ENCODE measurements around the gene BCCIP. TPM values are rescaled to one million over a fixed set of nuclear protein-coding genes. Genes with fewer than 3 reads are reported as not detected.

Gene BCCIP
- polyA plus RNA-seq, 1 donor (not counting 4 experiments of a cell fraction or from before 2014, with no cell fraction given): 102 TPM

- DNase-seq (ENCODE audit: low read depth, low spot score) (no peak), FAIRE-seq (no peak)
- dilution Hi-C loops (cut with MboI; ENCODE audit: extremely low pct_ligation_motif_present, low sequenced_read_pairs): no loop called here
- H3K4me2 ChIP-seq (ENCODE audit: control insufficient read depth, extremely low read depth, insufficient read depth, low read depth, low read length): no peak overlapping the region
- H3K36me3 ChIP-seq (ENCODE audit: control insufficient read depth in 2 of 2, extremely low read depth in 1 of 2, insufficient read depth in 2 of 2, low read length in 2 of 2): peaks cover 5 to 11% of the 10 kb centered on the region in 2 experiments
- no peak overlapping the region for H3K4me3 ChIP-seq (ENCODE audit: control insufficient read depth in 2 of 3, extremely low read depth in 1 of 3, insufficient read depth in 2 of 3, low read depth in 1 of 3, low read length in 3 of 3)
- no peaks in the 10 kb centered on the region for H3K9me1 ChIP-seq (ENCODE audit: control insufficient read depth, extremely low read depth, insufficient read depth, low read length)
- no peak overlapping the region for H2AFZ ChIP-seq (ENCODE audit: control insufficient read depth, low read length)
- no peaks in the 10 kb centered on the region for H4K20me1 ChIP-seq (ENCODE audit: control insufficient read depth, extremely low read depth, insufficient read depth, low read length)
- no peak overlapping the region for H3K27ac ChIP-seq (ENCODE audit: control insufficient read depth, insufficient read depth, low read length)
- no peaks in the 10 kb centered on the region for H3K27me3 ChIP-seq (ENCODE audit: control insufficient read depth, extremely low read depth, insufficient read depth, low read length)
- TF ChIP-seq CTCF (optimal IDR thresholded peaks at IDR 0.05 in 1 of 3, IDR thresholded peaks at IDR 0.05 in 1 of 3, conservative IDR thresholded peaks at IDR 0.05 in 1 of 3; ENCODE audit: extremely low read depth in 1 of 3, insufficient read depth in 2 of 3, low read length in 3 of 3): no peak
- no peak for TF ChIP-seq EZH2 (IDR thresholded peaks at IDR 0.05; ENCODE audit: low read length)
- no peak overlapping the region for H3K9ac ChIP-seq (ENCODE audit: control insufficient read depth, extremely low read depth, insufficient read depth, low read length)
- H3K4me1 ChIP-seq (ENCODE audit: control insufficient read depth, extremely low read depth, insufficient read depth, low read length): peaks cover 9% of the 10 kb centered on the region
- no peaks in the 10 kb centered on the region for H3K79me2 ChIP-seq (ENCODE audit: control insufficient read depth, insufficient read depth, low read length)
- H3K9me3 ChIP-seq (ENCODE audit: control insufficient read depth, low read depth, low read length): peaks cover under 1% of the 10 kb centered on the region
Observed at GRCh38 chr10:125871338-125871737, 48.0 kb downstream of the BCCIP start.

GRCh38 chr10:125878957-125879835 is 55.9 kb downstream of the BCCIP start:
- peaks cover 2% of the 10 kb centered on the region for H3K9me3 ChIP-seq (ENCODE audit: control insufficient read depth, low read depth, low read length)
- peak; percentile 93 for FAIRE-seq
- H2AFZ ChIP-seq (ENCODE audit: control insufficient read depth, low read length): no peak overlapping the region
- peak overlapping the region; percentile 55 for H3K4me2 ChIP-seq (ENCODE audit: control insufficient read depth, extremely low read depth, insufficient read depth, low read depth, low read length)
- dilution Hi-C loops (cut with MboI; ENCODE audit: extremely low pct_ligation_motif_present, low sequenced_read_pairs): no loop called here
- H3K36me3 ChIP-seq (ENCODE audit: control insufficient read depth in 2 of 2, extremely low read depth in 1 of 2, insufficient read depth in 2 of 2, low read length in 2 of 2): peaks cover 8 to 18% of the 10 kb centered on the region in 2 experiments
- no peak overlapping the region for H3K9ac ChIP-seq (ENCODE audit: control insufficient read depth, extremely low read depth, insufficient read depth, low read length)
- H3K79me2 ChIP-seq (ENCODE audit: control insufficient read depth, insufficient read depth, low read length): peaks cover 11% of the 10 kb centered on the region
- H3K27ac ChIP-seq (ENCODE audit: control insufficient read depth, insufficient read depth, low read length): peak overlapping the region; percentile 45
- peaks cover 11% of the 10 kb centered on the region for H3K4me1 ChIP-seq (ENCODE audit: control insufficient read depth, extremely low read depth, insufficient read depth, low read length)
- H3K4me3 ChIP-seq (ENCODE audit: control insufficient read depth in 2 of 3, extremely low read depth in 1 of 3, insufficient read depth in 2 of 3, low read depth in 1 of 3, low read length in 3 of 3): peak overlapping the region in 1 of 3 experiments; percentile 11
- no peaks in the 10 kb centered on the region for H4K20me1 ChIP-seq (ENCODE audit: control insufficient read depth, extremely low read depth, insufficient read depth, low read length)
- TF ChIP-seq EZH2 (IDR thresholded peaks at IDR 0.05; ENCODE audit: low read length) (no peak), CTCF (optimal IDR thresholded peaks at IDR 0.05 in 1 of 3, IDR thresholded peaks at IDR 0.05 in 1 of 3, conservative IDR thresholded peaks at IDR 0.05 in 1 of 3; ENCODE audit: extremely low read depth in 1 of 3, insufficient read depth in 2 of 3, low read length in 3 of 3) (no peak)
- H3K27me3 ChIP-seq (ENCODE audit: control insufficient read depth, extremely low read depth, insufficient read depth, low read length): no peaks in the 10 kb centered on the region
- H3K9me1 ChIP-seq (ENCODE audit: control insufficient read depth, extremely low read depth, insufficient read depth, low read length): no peaks in the 10 kb centered on the region
- DNase-seq (ENCODE audit: low read depth, low spot score): peak; percentile 52
